Measurements from ENCODE around the gene PTPRD. TPM values are rescaled to one million over a fixed set of nuclear protein-coding genes. Genes with fewer than 3 reads are reported as not detected.

The PTPRD gene
- total RNA-seq, 2 donors from 2014 or later, result 12.1 to 13.4 TPM

- ATAC-seq (no peak), DNase-seq (no peak)
- intact Hi-C loops (cut with DNase I), result no loop called here
Measured at GRCh38 chr9:8270235-8270634, 2342.6 kb downstream of the PTPRD start.

GRCh38 chr9:8268881-8269280 lies 2343.9 kb downstream of the PTPRD start:
- ATAC-seq (peak in 1 of 2 donors; percentile 27), DNase-seq (no peak)
- intact Hi-C loops (cut with DNase I), result no loop called here

- intact Hi-C loops (cut with DNase I), result no loop called here
- peak in 1 of 2 donors; percentile 81 for ATAC-seq
- DNase-seq, result no peak
Measured at GRCh38 chr9:8268216-8268878, 2344.5 kb downstream of the PTPRD start.

GRCh38 chr9:8267636-8268035 lies 2345.2 kb downstream of the PTPRD start:
- ATAC-seq, result no peak
- DNase-seq, result no peak
- intact Hi-C loops (cut with DNase I), result no loop called here

GRCh38 chr9:8266861-8267260 lies 2345.9 kb downstream of the PTPRD start:
- ATAC-seq, result no peak
- intact Hi-C loops (cut with DNase I), result no loop called here
- DNase-seq, result no peak

- no peak for ATAC-seq
- DNase-seq, result no peak
- intact Hi-C loops (cut with DNase I), result no loop called here
Measured at GRCh38 chr9:8265281-8265680, 2347.5 kb downstream of the PTPRD start.
